Heart right ventricle (tissue), 16 donors: ENCODE measurements around the gene CADM1. TPM values are rescaled to one million over a fixed set of nuclear protein-coding genes. Genes with fewer than 3 reads are reported as not detected.

ENCODE experiments used
- ATAC-seq, 8 donors: fragments of 200-7000 bp; cut with Tn5 transposase; one replicate each; pipeline ENCODE4 v1.9.1; 2020; ENCODE audit warnings: mild to moderate bottlenecking in 8 of 8, moderate library complexity in 8 of 8, moderate number of reproducible peaks in 1 of 8
- DNase-seq, 2 donors: peaks; one replicate each; pipeline ENCODE4 v3.0.0-alpha.2; 2020
- H3K27ac ChIP-seq, 10 donors: fragments of 200-600 bp; sonication (generic) in 2 of 10; one replicate each; pipeline versions ENCODE4 v1.5.0 to v1.8.0; 2020 to 2022; ENCODE audit warnings: mild to moderate bottlenecking in 3 of 10
- H3K27me3 ChIP-seq, 7 donors: fragments of 200-600 bp; one replicate each; pipeline ENCODE4 v1.8.0; 2021 to 2022; ENCODE audit warnings: mild to moderate bottlenecking in 2 of 7
- H3K36me3 ChIP-seq, 9 donors: fragments of 200-600 bp; sonication (generic) in 1 of 9; one replicate each; pipeline versions ENCODE4 v1.5.0 to v1.8.0; 2020 to 2022; ENCODE audit warnings: mild to moderate bottlenecking in 2 of 9
- H3K4me1 ChIP-seq, 9 donors: fragments of 200-600 bp; sonication (generic) in 1 of 9; one replicate each; pipeline versions ENCODE4 v1.5.0 to v1.8.0; 2020 to 2022; ENCODE audit warnings: mild to moderate bottlenecking in 4 of 9
- H3K4me3 ChIP-seq, 10 donors: fragments of 200-600 bp; sonication (generic) in 2 of 10; one replicate each; pipeline versions ENCODE4 v1.5.0 to v1.8.0; 2020 to 2022; ENCODE audit warnings: mild to moderate bottlenecking in 7 of 10, moderate library complexity in 2 of 10
- H3K9me3 ChIP-seq, 11 donors: fragments of 200-600 bp in 10 of 11; sonication (generic) in 2 of 11; one replicate each; pipeline versions ENCODE4 v1.5.0 to v1.8.0; 2013 to 2022; ENCODE audit warnings: mild to moderate bottlenecking in 2 of 11, control low read depth in 1 of 11, moderate library complexity in 1 of 11
- WGBS, 2 donors: extraction: QIAGEN DNeasy Blood & Tissue Kit; methylation state at CpG; one replicate each; pipeline ENCODE4 v1.1.7; 2013; ENCODE audit warnings: inconsistent platforms in 1 of 2; 5-methylcytosine and 5-hydroxymethylcytosine counted together
- intact Hi-C, 10 donors: fragments of 100-400 bp; cut with DNase I; formaldehyde crosslinking; loops; one replicate each; pipeline versions ENCODE4 v1.11.1 to v1.14.2; 2022
- polyA plus RNA-seq, 2 donors: library from polyadenylated mRNA; stranded (reverse); fragments of 200-250 nt; gene quantifications; one replicate each; pipeline ENCODE4 v1.2.3, GENCODE V29; 2013
- total RNA-seq, 10 donors: library from RNA; stranded (reverse); fragmentation: NEBNext Ultra II Directional in 3 of 10; extraction: Animal tissue kit (Norgen Biotek cat#: 25700) in 3 of 10; gene quantifications; one replicate each; pipeline versions ENCODE4 v1.2.1 to v1.2.4, GENCODE V29; 2021 to 2023
- TF ChIP-seq, protein P1 (sequence below), 9 donors: fragments of 200-600 bp; sonication (generic) in 2 of 9; IDR thresholded peaks; one replicate each; pipeline versions ENCODE4 v1.5.0 to v1.8.0; 2021 to 2022; ENCODE audit warnings: antibody characterized with exemption in 9 of 9, mild to moderate bottlenecking in 5 of 9, moderate library complexity in 1 of 9
- donor health status: Arrhythmogenic right ventricular cardiomyopathy.
- donor health status: ischemic (EF 13 %, LVEDD 7.1; RV severe dilation, severe dysfunction).
- donor health status: healthy with polysubstance abuse.
- donor health status: DM: no; HTN: yes; CAD: no.
- donor health status: DM: no; HTN: no; CAD: no.
- donor health status: ischemic (EF 25% LVEDD 6.9; RV normal size, moderate dysfunction).
- donor health status: ischemic (EF 25% LVEDD 5.7; RV mildly dilated, moderate dysfunction).
- donor health status: healthy.
- donor health status: DM: yes; HTN: yes; CAD: no.
- donor health status: Ischemic cardiomyopathy.
- donor health status: ischemic (EF 35%, LVEDD 5.7; RV mildly dilated, moderate dysfunction).
- donor health status: nonischemic (EF 11% LVEDD 7.7; RV severe dilation, severe dysfunction).
- donor health status: DM: yes; HTN: yes; CAD: no.
- donor health status: PGD.
- donor health status: ischemic (EF 29% LVEDD 5.4; RV normal size, mild dysfunction).
- donor health status: nonischemic (EF 23%, LVEDD 6.1; RV moderate dilation, normal function).

The CADM1 gene
- total and polyA plus RNA-seq, 12 donors: 10.2 to 83.0 (median 41.4) TPM

DNA sequence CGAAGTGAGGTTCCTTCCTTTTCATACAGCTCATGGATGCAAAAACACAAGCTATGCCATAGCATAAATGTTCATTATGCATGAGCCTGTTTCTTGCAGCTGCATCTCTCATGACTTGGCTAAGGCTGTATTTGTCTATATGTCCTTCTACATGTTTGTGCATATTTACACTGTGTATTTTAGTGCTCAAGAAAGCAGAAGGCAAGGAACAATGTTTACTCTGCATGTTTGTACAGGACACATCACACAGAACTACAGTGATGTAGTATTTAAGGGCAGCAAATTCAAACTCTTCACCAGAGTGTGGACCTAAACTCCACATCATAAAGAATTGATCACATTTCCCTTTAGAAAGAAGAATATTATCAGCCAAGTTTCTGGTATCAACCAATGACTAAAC, 170.3 kb downstream of the CADM1 start:
- ATAC-seq (no peak), DNase-seq (no peak)
- intact Hi-C loops: loop anchor here in 7 of 10 donors (2.0 to 10.0 kb wide), 7 partner anchors 168 to 1361 kb away; partner anchors contain the start of gene CADM1 (in 3 of the 7)
- H3K4me3 ChIP-seq: no peak overlapping the region
- peaks cover 0 to 6% (median 0%) of the 10 kb centered on the region in 9 donors for H3K4me1 ChIP-seq
- no peaks in the 10 kb centered on the region for H3K36me3 ChIP-seq
- TF ChIP-seq, protein P1, sequence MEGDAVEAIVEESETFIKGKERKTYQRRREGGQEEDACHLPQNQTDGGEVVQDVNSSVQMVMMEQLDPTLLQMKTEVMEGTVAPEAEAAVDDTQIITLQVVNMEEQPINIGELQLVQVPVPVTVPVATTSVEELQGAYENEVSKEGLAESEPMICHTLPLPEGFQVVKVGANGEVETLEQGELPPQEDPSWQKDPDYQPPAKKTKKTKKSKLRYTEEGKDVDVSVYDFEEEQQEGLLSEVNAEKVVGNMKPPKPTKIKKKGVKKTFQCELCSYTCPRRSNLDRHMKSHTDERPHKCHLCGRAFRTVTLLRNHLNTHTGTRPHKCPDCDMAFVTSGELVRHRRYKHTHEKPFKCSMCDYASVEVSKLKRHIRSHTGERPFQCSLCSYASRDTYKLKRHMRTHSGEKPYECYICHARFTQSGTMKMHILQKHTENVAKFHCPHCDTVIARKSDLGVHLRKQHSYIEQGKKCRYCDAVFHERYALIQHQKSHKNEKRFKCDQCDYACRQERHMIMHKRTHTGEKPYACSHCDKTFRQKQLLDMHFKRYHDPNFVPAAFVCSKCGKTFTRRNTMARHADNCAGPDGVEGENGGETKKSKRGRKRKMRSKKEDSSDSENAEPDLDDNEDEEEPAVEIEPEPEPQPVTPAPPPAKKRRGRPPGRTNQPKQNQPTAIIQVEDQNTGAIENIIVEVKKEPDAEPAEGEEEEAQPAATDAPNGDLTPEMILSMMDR (IDR thresholded peaks at IDR 0.05): no peak
- WGBS, 2 donors: 58 to 64% methylated on average over 1 of the region's 1 CpG
- no peaks in the 10 kb centered on the region for H3K9me3 ChIP-seq
- H3K27ac ChIP-seq: no peak overlapping the region
- no peaks in the 10 kb centered on the region for H3K27me3 ChIP-seq

DNA sequence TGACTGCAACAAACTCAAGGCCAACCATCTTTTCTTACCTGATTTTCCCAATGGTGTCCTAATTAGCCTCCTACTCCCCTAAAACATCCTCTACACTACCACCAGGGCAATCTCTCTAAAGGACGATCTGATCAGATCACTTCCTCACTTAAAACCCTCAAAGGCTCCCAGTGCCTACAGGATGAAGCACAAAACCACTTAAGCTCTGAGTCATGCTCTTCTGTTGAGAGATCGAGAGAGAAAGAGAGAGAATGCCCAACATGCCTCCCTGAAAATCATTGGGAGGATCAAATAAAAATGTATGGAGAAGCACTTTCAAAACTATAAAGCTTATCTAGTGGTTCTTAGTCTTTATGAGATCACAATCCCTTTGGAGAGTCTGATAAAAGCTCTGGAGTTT, 171.1 kb downstream of the CADM1 start:
- H3K9me3 ChIP-seq: no peaks in the 10 kb centered on the region
- peaks cover 0 to 6% (median 0%) of the 10 kb centered on the region in 9 donors for H3K4me1 ChIP-seq
- 52 to 69% methylated on average over 2 of the region's 2 CpGs for WGBS, 2 donors
- no peak overlapping the region for H3K27ac ChIP-seq
- TF ChIP-seq, protein P1 (IDR thresholded peaks at IDR 0.05): no peak
- ATAC-seq (no peak), DNase-seq (no peak)
- no peaks in the 10 kb centered on the region for H3K36me3 ChIP-seq
- intact Hi-C loops: loop anchor here in 7 of 10 donors (5.0 to 10.0 kb wide), 6 partner anchors 169 to 1362 kb away; partner anchors contain the start of gene CADM1 (in 2 of the 7)
- H3K27me3 ChIP-seq: no peaks in the 10 kb centered on the region
- no peak overlapping the region for H3K4me3 ChIP-seq

DNA sequence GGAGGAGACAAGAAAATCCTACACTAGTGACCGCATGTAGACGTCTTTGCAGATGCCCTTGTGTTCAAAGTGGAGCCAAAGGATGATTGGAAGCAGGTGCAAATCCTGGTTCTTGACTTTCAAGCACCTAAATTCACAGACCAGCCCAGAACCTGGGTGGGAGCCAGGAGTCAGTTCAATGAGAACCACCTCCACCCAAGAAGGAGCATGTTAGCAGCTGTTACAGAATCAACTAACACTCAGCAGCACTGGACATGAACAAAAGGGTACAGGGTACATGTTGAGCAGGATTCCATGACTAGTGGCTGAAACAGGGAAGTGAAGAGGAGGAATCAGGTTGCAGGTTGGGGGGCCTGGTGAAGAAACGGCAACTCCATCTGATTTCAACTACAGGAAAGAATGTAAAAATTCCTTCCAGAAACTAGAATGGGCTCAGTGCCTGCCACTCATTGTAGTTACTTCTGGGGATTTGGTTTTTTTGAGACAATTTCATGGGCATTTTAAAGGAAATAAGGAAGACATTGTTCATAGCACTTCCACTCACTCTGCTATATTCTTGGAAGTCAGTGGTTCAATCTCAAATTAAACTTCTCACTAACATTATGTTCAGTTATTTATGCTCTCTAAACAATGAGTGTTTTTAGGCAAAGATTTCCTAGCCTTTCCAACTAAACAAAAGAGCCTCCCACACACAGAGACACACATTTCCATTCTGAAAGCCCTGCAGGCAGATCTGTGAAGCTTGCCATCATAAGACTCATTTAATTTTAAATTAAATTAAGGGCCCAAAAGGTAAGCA, 173.3 kb downstream of the CADM1 start:
- Histone ChIP-seq H3K36me3 (no peaks in the 10 kb centered on the region), H3K27ac (no peak overlapping the region), H3K27me3 (no peaks in the 10 kb centered on the region), H3K4me3 (no peak overlapping the region), H3K9me3 (no peaks in the 10 kb centered on the region), H3K4me1 (peaks cover 0 to 2% (median 0%) of the 10 kb centered on the region in 9 donors)
- ATAC-seq (no peak), DNase-seq (no peak)
- intact Hi-C loops: loop anchor here in 7 of 10 donors (5.0 to 10.0 kb wide), 6 partner anchors 171 to 1364 kb away; partner anchors contain the start of gene CADM1 (in 2 of the 7)
- WGBS, 2 donors: 77 to 87% methylated on average over 3 of the region's 3 CpGs
- TF ChIP-seq, protein P1 (IDR thresholded peaks at IDR 0.05): no peak

DNA sequence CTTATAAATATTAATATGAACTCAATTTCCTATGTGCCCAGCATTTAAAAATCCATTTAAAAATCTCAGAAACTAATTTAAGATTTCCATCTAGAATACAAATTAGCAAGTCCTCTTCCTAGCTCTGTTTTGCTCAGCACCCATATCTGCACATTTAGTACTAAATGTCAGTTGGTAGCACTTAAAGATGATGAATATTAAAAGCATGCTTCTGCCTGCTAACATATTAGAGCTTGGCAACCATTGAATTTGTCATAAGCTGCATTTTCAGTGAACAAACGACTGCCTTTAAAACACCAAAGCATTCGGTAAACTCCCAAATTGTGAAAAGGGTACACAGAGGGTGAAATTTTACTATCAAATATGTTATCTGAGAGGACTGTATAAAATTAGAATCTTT, 177.7 kb downstream of the CADM1 start:
- WGBS, 2 donors: 82 to 90% methylated on average over 2 of the region's 2 CpGs
- Histone ChIP-seq H3K27me3 (no peaks in the 10 kb centered on the region), H3K27ac (no peak overlapping the region), H3K36me3 (no peaks in the 10 kb centered on the region), H3K4me3 (no peak overlapping the region), H3K9me3 (no peaks in the 10 kb centered on the region), H3K4me1 (peaks cover 0 to 6% (median 0%) of the 10 kb centered on the region in 9 donors)
- intact Hi-C loops: loop anchor here in 8 of 10 donors (5.0 to 10.0 kb wide), 4 partner anchors 891 to 1368 kb away; no protein-coding TSS in a partner anchor
- DNase-seq (no peak), ATAC-seq (no peak)
- TF ChIP-seq, protein P1 (IDR thresholded peaks at IDR 0.05): no peak
